ENCODE results near the gene DNM3.

DNM3 gene

GRCh38 chr1:171873664-171874063 is 32.4 kb downstream of the DNM3 start:
- DNase-seq: no peak

GRCh38 chr1:171877701-171878100 is 36.4 kb downstream of the DNM3 start:
- no peak for DNase-seq

GRCh38 chr1:171879556-171879955 is 38.3 kb downstream of the DNM3 start:
- DNase-seq: no peak

- DNase-seq: no peak
Observed at GRCh38 chr1:171881442-171881841, 40.1 kb downstream of the DNM3 start.

GRCh38 chr1:171883849-171884248 is 42.6 kb downstream of the DNM3 start:
- DNase-seq: no peak

- DNase-seq: no peak
Observed at GRCh38 chr1:171884475-171884874, 43.2 kb downstream of the DNM3 start.

GRCh38 chr1:171890131-171890530 is 48.8 kb downstream of the DNM3 start:
- DNase-seq: no peak

GRCh38 chr1:171896936-171897703 is 55.8 kb downstream of the DNM3 start:
- no peak for DNase-seq

- DNase-seq: no peak
Observed at GRCh38 chr1:171898941-171899340, 57.6 kb downstream of the DNM3 start.

- no peak for DNase-seq
Observed at GRCh38 chr1:171899838-171900237, 58.5 kb downstream of the DNM3 start.

GRCh38 chr1:171901245-171901644 is 59.9 kb downstream of the DNM3 start:
- no peak for DNase-seq

GRCh38 chr1:171902527-171902926 is 61.2 kb downstream of the DNM3 start:
- DNase-seq: no peak

GRCh38 chr1:171904778-171905450 is 63.6 kb downstream of the DNM3 start:
- DNase-seq: no peak

GRCh38 chr1:171909711-171910110 is 68.4 kb downstream of the DNM3 start:
- no peak for DNase-seq

- no peak for DNase-seq
Observed at GRCh38 chr1:171910786-171911185, 69.5 kb downstream of the DNM3 start.

- DNase-seq: no peak
Observed at GRCh38 chr1:171911506-171911905, 70.2 kb downstream of the DNM3 start.

- DNase-seq: no peak
Observed at GRCh38 chr1:171912509-171913175, 71.3 kb downstream of the DNM3 start.

GRCh38 chr1:171913385-171913784 is 72.1 kb downstream of the DNM3 start:
- no peak for DNase-seq

GRCh38 chr1:171916315-171916771 is 75.0 kb downstream of the DNM3 start:
- no peak for DNase-seq

GRCh38 chr1:171917331-171917730 is 76.0 kb downstream of the DNM3 start:
- DNase-seq: no peak

GRCh38 chr1:171919891-171920887 is 78.9 kb downstream of the DNM3 start:
- no peak for DNase-seq

- DNase-seq: no peak
Observed at GRCh38 chr1:171922999-171923398, 81.7 kb downstream of the DNM3 start.

- no peak for DNase-seq
Observed at GRCh38 chr1:171929121-171929520, 87.8 kb downstream of the DNM3 start.

Measured in activated CD4-positive, alpha-beta T cell treated with anti-CD3 and anti-CD28 coated beads for 1 hour (primary cell).